DOHH2 (cell line): ENCODE data around the gene WTAP.

Experiments used
- EZH2phosphoT487 ChIP-seq: fragments of 200-600 bp; sonication (generic); IDR thresholded peaks from 2 replicates; pipeline ENCODE4 v1.6.1; 2017; ENCODE audit warnings: borderline replicate concordance, mild to moderate bottlenecking, antibody characterized with exemption, low read length, moderate library complexity, mixed read lengths
- TF ChIP-seq, protein P1 (sequence below): fragments of 200-600 bp; sonication (generic); IDR thresholded peaks from one replicate; pipeline ENCODE4 v1.5.1; 2014; ENCODE audit warnings: antibody characterized with exemption, mild to moderate bottlenecking, low read depth, low read length; ENCODE audit not compliant: poor library complexity, severe bottlenecking

DNA sequence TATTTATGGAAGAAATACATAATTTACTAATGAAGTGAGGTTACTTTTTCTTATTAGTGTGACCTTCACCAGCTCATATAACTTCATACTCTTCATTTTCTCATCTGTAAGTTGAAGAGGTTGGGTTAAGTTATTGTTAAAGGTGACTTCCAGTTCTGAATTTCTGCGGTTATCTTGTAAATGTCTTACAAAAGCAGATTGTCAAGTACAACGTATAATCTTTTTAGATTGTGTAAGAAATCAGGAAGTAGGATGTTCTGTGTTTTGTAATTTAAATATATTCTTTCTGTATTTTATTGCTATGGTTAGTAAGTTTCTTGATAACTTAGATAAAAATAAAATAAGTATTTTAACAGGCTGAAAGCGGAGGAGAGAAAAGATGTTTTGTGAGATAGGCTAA lies 12.0 kb downstream of the WTAP start:
- TF ChIP-seq, protein P1, sequence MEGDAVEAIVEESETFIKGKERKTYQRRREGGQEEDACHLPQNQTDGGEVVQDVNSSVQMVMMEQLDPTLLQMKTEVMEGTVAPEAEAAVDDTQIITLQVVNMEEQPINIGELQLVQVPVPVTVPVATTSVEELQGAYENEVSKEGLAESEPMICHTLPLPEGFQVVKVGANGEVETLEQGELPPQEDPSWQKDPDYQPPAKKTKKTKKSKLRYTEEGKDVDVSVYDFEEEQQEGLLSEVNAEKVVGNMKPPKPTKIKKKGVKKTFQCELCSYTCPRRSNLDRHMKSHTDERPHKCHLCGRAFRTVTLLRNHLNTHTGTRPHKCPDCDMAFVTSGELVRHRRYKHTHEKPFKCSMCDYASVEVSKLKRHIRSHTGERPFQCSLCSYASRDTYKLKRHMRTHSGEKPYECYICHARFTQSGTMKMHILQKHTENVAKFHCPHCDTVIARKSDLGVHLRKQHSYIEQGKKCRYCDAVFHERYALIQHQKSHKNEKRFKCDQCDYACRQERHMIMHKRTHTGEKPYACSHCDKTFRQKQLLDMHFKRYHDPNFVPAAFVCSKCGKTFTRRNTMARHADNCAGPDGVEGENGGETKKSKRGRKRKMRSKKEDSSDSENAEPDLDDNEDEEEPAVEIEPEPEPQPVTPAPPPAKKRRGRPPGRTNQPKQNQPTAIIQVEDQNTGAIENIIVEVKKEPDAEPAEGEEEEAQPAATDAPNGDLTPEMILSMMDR = no peak
- no peak for TF ChIP-seq EZH2phosphoT487
